K562 (cell line): ENCODE measurements around the gene FKRP. TPM values are rescaled to one million over a fixed set of nuclear protein-coding genes. Genes with fewer than 3 reads are reported as not detected.

Experiments
- CAMTA2 ChIP-seq: fragments of 250-450 bp; sonication (Bioruptor Pico); conservative IDR thresholded peaks from 2 replicates; pipeline ENCODE4 v1.5.1; 2022
- CC2D1A ChIP-seq: fragments of 450-650 bp; IDR thresholded peaks from 2 replicates; pipeline ENCODE4 v1.6.1; 2017; ENCODE audit warnings: mild to moderate bottlenecking
- E2F4 ChIP-seq: sonication (generic); formaldehyde crosslinking; IDR thresholded peaks from 2 replicates; pipeline ENCODE4 v1.8.0; 2022; ENCODE audit warnings: mild to moderate bottlenecking, low read depth, missing genetic modification reagents
- FIP1L1 ChIP-seq: fragments of 200-400 bp; formaldehyde crosslinking; IDR thresholded peaks from 2 replicates; pipeline ENCODE4 v1.6.1; 2018; ENCODE audit warnings: mild to moderate bottlenecking, low read depth, low read length; ENCODE audit not compliant: poor library complexity, severe bottlenecking
- MLX ChIP-seq, 2 experiments: fragments of 450-650 bp in 1 of 2; sonication (generic) in 1 of 2; formaldehyde crosslinking; conservative IDR thresholded peaks; 2 replicates each; pipeline versions ENCODE4 v1.4.0 to v1.8.1; 2020 to 2022; ENCODE audit warnings: mild to moderate bottlenecking in 1 of 2, missing genetic modification reagents in 1 of 2
- NRF1 ChIP-seq, 2 experiments: fragments of 450-650 bp; IDR thresholded peaks in 1 of 2; conservative IDR thresholded peaks in 1 of 2; 2 replicates each; pipeline ENCODE4 v1.6.1; 2014; ENCODE audit warnings: mild to moderate bottlenecking in 2 of 2
- RCOR1 ChIP-seq, 2 experiments: IDR thresholded peaks; 2 replicates each; pipeline ENCODE4 v1.6.1; 2012; ENCODE audit warnings: low read depth in 2 of 2, low read length in 2 of 2, borderline replicate concordance in 1 of 2, improper control_type of control experiment in 1 of 2
- SLC30A9 ChIP-seq: fragments of 250-450 bp; sonication (Bioruptor Pico); IDR thresholded peaks from 2 replicates; pipeline ENCODE4 v1.8.0; 2022; ENCODE audit warnings: mild to moderate bottlenecking, moderate library complexity
- U2AF1 ChIP-seq: fragments of 200-400 bp; formaldehyde crosslinking; optimal IDR thresholded peaks from 2 replicates; pipeline ENCODE3; 2017; ENCODE audit warnings: mild to moderate bottlenecking, low read depth, low read length, moderate library complexity
- ZBTB2 ChIP-seq: fragments of 450-650 bp; IDR thresholded peaks from 2 replicates; pipeline ENCODE4 v1.6.1; 2016; ENCODE audit warnings: antibody characterized with exemption
- polyA plus RNA-seq, 8 experiments: library from polyadenylated mRNA; depleted of rRNA in 4 of 8; stranded (reverse) in 5 of 8; unstranded in 3 of 8; fragments of >200 nt; fragmentation: Nextera tagmentation in 2 of 8; fragmentation: Illumina TruSeq in 1 of 8; extraction: Ambion mirVana in 2 of 8; extraction: Trizol in 1 of 8; gene quantifications; 2 replicates each; pipeline versions ENCODE4 v1.2.1 to v1.2.3, GENCODE V29; 2011 to 2014; ENCODE audit warnings: inconsistent platforms in 1 of 8, missing spikeins in 1 of 8
- total RNA-seq, 7 experiments: library from RNA; depleted of rRNA in 6 of 7; stranded (reverse); fragments of >200 nt in 6 of 7; fragmentation: Illumina TruSeq in 2 of 7; extraction: Trizol in 2 of 7; gene quantifications; 2 replicates each; pipeline versions ENCODE4 v1.2.1 to v1.2.3, GENCODE V29; 2011 to 2021; ENCODE audit warnings: low replicate concordance in 1 of 7
- TF ChIP-seq, protein P1 (sequence below), 2 experiments: fragments of 450-650 bp in 1 of 2; sonication (generic) in 1 of 2; formaldehyde crosslinking in 1 of 2; IDR thresholded peaks; 2 replicates each; pipeline versions ENCODE4 v1.7.1 to v1.9.0; 2016 to 2022; ENCODE audit warnings: inconsistent platforms in 1 of 2, mild to moderate bottlenecking in 1 of 2, missing genetic modification reagents in 1 of 2

The FKRP gene
- total and polyA plus RNA-seq, 9 of the 15 experiments (the other 6 are each of a cell fraction or from before 2014, with no cell fraction given) = 0.68 to 16.1 (median 6.5) TPM

GRCh38 chr19:46785054-46785979, 39.5 kb downstream of the FKRP start (continued):
- TF ChIP-seq, protein P1, sequence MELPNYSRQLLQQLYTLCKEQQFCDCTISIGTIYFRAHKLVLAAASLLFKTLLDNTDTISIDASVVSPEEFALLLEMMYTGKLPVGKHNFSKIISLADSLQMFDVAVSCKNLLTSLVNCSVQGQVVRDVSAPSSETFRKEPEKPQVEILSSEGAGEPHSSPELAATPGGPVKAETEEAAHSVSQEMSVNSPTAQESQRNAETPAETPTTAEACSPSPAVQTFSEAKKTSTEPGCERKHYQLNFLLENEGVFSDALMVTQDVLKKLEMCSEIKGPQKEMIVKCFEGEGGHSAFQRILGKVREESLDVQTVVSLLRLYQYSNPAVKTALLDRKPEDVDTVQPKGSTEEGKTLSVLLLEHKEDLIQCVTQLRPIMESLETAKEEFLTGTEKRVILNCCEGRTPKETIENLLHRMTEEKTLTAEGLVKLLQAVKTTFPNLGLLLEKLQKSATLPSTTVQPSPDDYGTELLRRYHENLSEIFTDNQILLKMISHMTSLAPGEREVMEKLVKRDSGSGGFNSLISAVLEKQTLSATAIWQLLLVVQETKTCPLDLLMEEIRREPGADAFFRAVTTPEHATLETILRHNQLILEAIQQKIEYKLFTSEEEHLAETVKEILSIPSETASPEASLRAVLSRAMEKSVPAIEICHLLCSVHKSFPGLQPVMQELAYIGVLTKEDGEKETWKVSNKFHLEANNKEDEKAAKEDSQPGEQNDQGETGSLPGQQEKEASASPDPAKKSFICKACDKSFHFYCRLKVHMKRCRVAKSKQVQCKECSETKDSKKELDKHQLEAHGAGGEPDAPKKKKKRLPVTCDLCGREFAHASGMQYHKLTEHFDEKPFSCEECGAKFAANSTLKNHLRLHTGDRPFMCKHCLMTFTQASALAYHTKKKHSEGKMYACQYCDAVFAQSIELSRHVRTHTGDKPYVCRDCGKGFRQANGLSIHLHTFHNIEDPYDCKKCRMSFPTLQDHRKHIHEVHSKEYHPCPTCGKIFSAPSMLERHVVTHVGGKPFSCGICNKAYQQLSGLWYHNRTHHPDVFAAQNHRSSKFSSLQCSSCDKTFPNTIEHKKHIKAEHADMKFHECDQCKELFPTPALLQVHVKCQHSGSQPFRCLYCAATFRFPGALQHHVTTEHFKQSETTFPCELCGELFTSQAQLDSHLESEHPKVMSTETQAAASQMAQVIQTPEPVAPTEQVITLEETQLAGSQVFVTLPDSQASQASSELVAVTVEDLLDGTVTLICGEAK (IDR thresholded peaks at IDR 0.05) = no peak; the same call in 1 of the 2 replicates
- TF ChIP-seq, protein P1 (CRISPR knock-in tag; IDR thresholded peaks at IDR 0.05) = no peak
- TF ChIP-seq MLX (CRISPR knock-in tag; conservative IDR thresholded peaks at IDR 0.05) = no peak
- TF ChIP-seq SLC30A9 (CRISPR knock-in tag) = no peak
- no peak for TF ChIP-seq CC2D1A
- no peak for TF ChIP-seq CAMTA2 (CRISPR knock-in tag)
- no peak for TF ChIP-seq U2AF1
- TF ChIP-seq NRF1 (conservative IDR thresholded peaks at IDR 0.05 in 1 of 2, IDR thresholded peaks at IDR 0.05 in 1 of 2) = peak in 1 of 2 experiments; percentile 31; a peak in 2 of 4 replicates
- TF ChIP-seq RCOR1 (IDR thresholded peaks at IDR 0.05; ENCODE audit: borderline replicate concordance in 1 of 2, low read depth in 2 of 2, low read length in 2 of 2) = no peak
- no peak for TF ChIP-seq FIP1L1
- no peak for TF ChIP-seq E2F4 (CRISPR knock-in tag)
- TF ChIP-seq ZBTB2 = no peak
